Activated CD4-positive, alpha-beta memory T cell treated with anti-CD3 and anti-CD28 coated beads, Interleukin-2, amount 10 ng/mL, durations not matched to agents 7 days and 5 days (primary cell): ENCODE measurements around the gene IKBKE. TPM values are rescaled to one million over a fixed set of nuclear protein-coding genes. Genes with fewer than 3 reads are reported as not detected.

Experiments
- CTCF ChIA-PET: fragments of 350-600 bp; sonication (Branson Sonifier 250); formaldehyde crosslinking; loops from one replicate; lab custom pipeline; 2021; ENCODE audit warnings: antibody characterized with exemption, inconsistent platforms; lab: Charles Lee
- POLR2A ChIA-PET: fragments of 350-600 bp; sonication (Branson Sonifier 250); formaldehyde crosslinking; loops from one replicate; lab custom pipeline; 2021; ENCODE audit warnings: antibody characterized with exemption; lab: Charles Lee
- DNase-seq: peaks from one replicate; pipeline ENCODE4 v3.0.0-alpha.2; 2020
- H3K27ac Mint-ChIP-seq: one replicate; pipeline ENCODE4 v1.8.0; 2021; ENCODE audit warnings: mild to moderate bottlenecking, mixed read lengths
- H3K27me3 Mint-ChIP-seq: one replicate; pipeline ENCODE4 v1.8.0; 2021; ENCODE audit warnings: mixed read lengths
- H3K36me3 Mint-ChIP-seq: one replicate; pipeline ENCODE4 v1.8.0; 2021; ENCODE audit warnings: low read depth, mixed read lengths
- H3K4me1 Mint-ChIP-seq: one replicate; pipeline ENCODE4 v1.8.0; 2021; ENCODE audit warnings: mixed read lengths
- H3K4me3 Mint-ChIP-seq: one replicate; pipeline ENCODE4 v1.8.0; 2021; ENCODE audit warnings: mild to moderate bottlenecking, mixed read lengths
- H3K9me3 Mint-ChIP-seq: one replicate; pipeline ENCODE4 v1.8.0; 2021; ENCODE audit warnings: mixed read lengths
- total RNA-seq, 2 experiments: library from RNA; stranded (reverse); gene quantifications; one replicate each; pipeline ENCODE4 v1.2.3, GENCODE V29; 2021

IKBKE gene
- total RNA-seq, 2 experiments from 2014 or later, result 61.8 to 63.6 TPM

GRCh38 chr1:206521127-206521526 lies 50.9 kb downstream of the IKBKE start:
- H3K27me3 Mint-ChIP-seq, result no peaks in the 10 kb centered on the region
- no peak overlapping the region for H3K4me3 Mint-ChIP-seq
- no peaks in the 10 kb centered on the region for H3K36me3 Mint-ChIP-seq
- peaks cover 7% of the 10 kb centered on the region for H3K4me1 Mint-ChIP-seq
- ChIA-PET POLR2A (interaction anchor here (3.0 kb wide), 1 partner anchor 14 kb away, joined by 12 read pairs; the partner anchor contains the start of gene RASSF5), CTCF (interaction anchor here (1.2 to 2.0 kb wide), 4 partner anchors 10 to 143 kb away, joined by 3 to 9 read pairs (median 6); no protein-coding TSS in a partner anchor)
- no peaks in the 10 kb centered on the region for H3K9me3 Mint-ChIP-seq
- no peak for DNase-seq
- H3K27ac Mint-ChIP-seq, result no peak overlapping the region

GRCh38 chr1:206521694-206522402 lies 51.6 kb downstream of the IKBKE start:
- CTCF ChIA-PET, result interaction anchor here (1.1 to 2.0 kb wide), 5 partner anchors 10 to 142 kb away, joined by 3 to 9 read pairs (median 4); no protein-coding TSS in a partner anchor
- DNase-seq, result no peak
- H3K27me3 Mint-ChIP-seq, result no peaks in the 10 kb centered on the region
- H3K4me1 Mint-ChIP-seq, result peaks cover 5% of the 10 kb centered on the region
- H3K4me3 Mint-ChIP-seq, result no peak overlapping the region
- H3K9me3 Mint-ChIP-seq, result no peaks in the 10 kb centered on the region
- POLR2A ChIA-PET, result interaction anchor here (3.0 kb wide), 1 partner anchor 15 kb away, joined by 12 read pairs; the partner anchor contains the start of gene RASSF5
- no peak overlapping the region for H3K27ac Mint-ChIP-seq
- no peaks in the 10 kb centered on the region for H3K36me3 Mint-ChIP-seq

- ChIA-PET POLR2A (interaction anchor here (1.4 kb wide), 1 partner anchor 12 kb away, joined by 3 read pairs; no protein-coding TSS in a partner anchor), CTCF (interaction anchor here (0.9 to 1.2 kb wide), 3 partner anchors 29 to 140 kb away, joined by 3 read pairs; partner anchors contain the start of gene EIF2D)
- peak; percentile 27 for DNase-seq
- H3K27me3 Mint-ChIP-seq, result no peaks in the 10 kb centered on the region
- no peaks in the 10 kb centered on the region for H3K9me3 Mint-ChIP-seq
- H3K27ac Mint-ChIP-seq, result no peak overlapping the region
- no peak overlapping the region for H3K4me3 Mint-ChIP-seq
- H3K36me3 Mint-ChIP-seq, result no peaks in the 10 kb centered on the region
- H3K4me1 Mint-ChIP-seq, result peaks cover 5% of the 10 kb centered on the region
Measured at GRCh38 chr1:206524739-206525364, 54.6 kb downstream of the IKBKE start.

GRCh38 chr1:206526064-206526911 lies 56.0 kb downstream of the IKBKE start:
- Mint-ChIP-seq H3K27ac (no peak overlapping the region), H3K27me3 (no peaks in the 10 kb centered on the region), H3K36me3 (no peaks in the 10 kb centered on the region), H3K4me1 (peaks cover 5% of the 10 kb centered on the region), H3K4me3 (no peak overlapping the region), H3K9me3 (no peaks in the 10 kb centered on the region)
- ChIA-PET POLR2A (interaction anchor here (1.4 kb wide), 1 partner anchor 11 kb away, joined by 3 read pairs; no protein-coding TSS in a partner anchor), CTCF (interaction anchor here (0.9 to 1.2 kb wide), 2 partner anchors 28 to 139 kb away, joined by 3 read pairs; no protein-coding TSS in a partner anchor)
- no peak for DNase-seq

- H3K9me3 Mint-ChIP-seq, result no peaks in the 10 kb centered on the region
- no peak overlapping the region for H3K27ac Mint-ChIP-seq
- no peak overlapping the region for H3K4me3 Mint-ChIP-seq
- DNase-seq, result no peak
- ChIA-PET CTCF (interaction anchor here (1.4 kb wide), 1 partner anchor 16 kb away, joined by 3 read pairs; no protein-coding TSS in a partner anchor), POLR2A (interaction anchor here (1.8 kb wide), 1 partner anchor 23 kb away, joined by 4 read pairs; the partner anchor contains the start of gene RASSF5)
- H3K4me1 Mint-ChIP-seq, result peaks cover 5% of the 10 kb centered on the region
- H3K27me3 Mint-ChIP-seq, result no peaks in the 10 kb centered on the region
- no peaks in the 10 kb centered on the region for H3K36me3 Mint-ChIP-seq
Measured at GRCh38 chr1:206529425-206529824, 59.1 kb downstream of the IKBKE start.

- no peaks in the 10 kb centered on the region for H3K36me3 Mint-ChIP-seq
- H3K9me3 Mint-ChIP-seq, result no peaks in the 10 kb centered on the region
- peaks cover 2% of the 10 kb centered on the region for H3K27me3 Mint-ChIP-seq
- POLR2A ChIA-PET, result no interaction called here
- H3K4me1 Mint-ChIP-seq, result no peaks in the 10 kb centered on the region
- no peak overlapping the region for H3K27ac Mint-ChIP-seq
- no peak overlapping the region for H3K4me3 Mint-ChIP-seq
- CTCF ChIA-PET, result interaction anchor here (1.4 kb wide), 1 partner anchor 132 kb away, joined by 3 read pairs; no protein-coding TSS in a partner anchor
- DNase-seq, result no peak
Measured at GRCh38 chr1:206532368-206532767, 62.1 kb downstream of the IKBKE start.

GRCh38 chr1:206534552-206534951 lies 64.3 kb downstream of the IKBKE start:
- ChIA-PET POLR2A (interaction anchor here (1.8 kb wide), 1 partner anchor 57 kb away, joined by 4 read pairs; no protein-coding TSS in a partner anchor), CTCF (interaction anchor here (1.7 kb wide), 1 partner anchor 10 kb away, joined by 11 read pairs; no protein-coding TSS in a partner anchor)
- no peak overlapping the region for H3K4me3 Mint-ChIP-seq
- H3K4me1 Mint-ChIP-seq, result no peaks in the 10 kb centered on the region
- peaks cover 2% of the 10 kb centered on the region for H3K27me3 Mint-ChIP-seq
- DNase-seq, result no peak
- H3K9me3 Mint-ChIP-seq, result no peaks in the 10 kb centered on the region
- H3K27ac Mint-ChIP-seq, result no peak overlapping the region
- no peaks in the 10 kb centered on the region for H3K36me3 Mint-ChIP-seq

- H3K4me1 Mint-ChIP-seq, result no peaks in the 10 kb centered on the region
- no peak for DNase-seq
- H3K4me3 Mint-ChIP-seq, result no peak overlapping the region
- peaks cover 2% of the 10 kb centered on the region for H3K27me3 Mint-ChIP-seq
- ChIA-PET POLR2A (interaction anchor here (1.0 to 1.8 kb wide), 2 partner anchors 29 to 56 kb away, joined by 3 to 4 read pairs; no protein-coding TSS in a partner anchor), CTCF (interaction anchor here (1.6 to 2.1 kb wide), 2 partner anchors 9 to 48 kb away, joined by 5 to 13 read pairs; no protein-coding TSS in a partner anchor)
- H3K36me3 Mint-ChIP-seq, result no peaks in the 10 kb centered on the region
- H3K27ac Mint-ChIP-seq, result no peak overlapping the region
- no peaks in the 10 kb centered on the region for H3K9me3 Mint-ChIP-seq
Measured at GRCh38 chr1:206535853-206536188, 65.5 kb downstream of the IKBKE start.

GRCh38 chr1:206537141-206537540 lies 66.9 kb downstream of the IKBKE start:
- H3K4me3 Mint-ChIP-seq, result no peak overlapping the region
- H3K4me1 Mint-ChIP-seq, result no peaks in the 10 kb centered on the region
- H3K36me3 Mint-ChIP-seq, result no peaks in the 10 kb centered on the region
- CTCF ChIA-PET, result interaction anchor here (0.7 to 2.1 kb wide), 4 partner anchors 8 to 41 kb away, joined by 3 to 13 read pairs (median 4); no protein-coding TSS in a partner anchor
- H3K9me3 Mint-ChIP-seq, result no peaks in the 10 kb centered on the region
- no peak for DNase-seq
- POLR2A ChIA-PET, result interaction anchor here (1.0 kb wide), 2 partner anchors 11 to 43 kb away, joined by 3 to 4 read pairs; no protein-coding TSS in a partner anchor
- peaks cover 2% of the 10 kb centered on the region for H3K27me3 Mint-ChIP-seq
- no peak overlapping the region for H3K27ac Mint-ChIP-seq

- ChIA-PET POLR2A (no interaction called here), CTCF (no interaction called here)
- H3K36me3 Mint-ChIP-seq, result no peaks in the 10 kb centered on the region
- no peaks in the 10 kb centered on the region for H3K9me3 Mint-ChIP-seq
- no peak for DNase-seq
- H3K27ac Mint-ChIP-seq, result no peak overlapping the region
- no peak overlapping the region for H3K4me3 Mint-ChIP-seq
- peaks cover 2% of the 10 kb centered on the region for H3K27me3 Mint-ChIP-seq
- H3K4me1 Mint-ChIP-seq, result no peaks in the 10 kb centered on the region
Measured at GRCh38 chr1:206538086-206538770, 68.0 kb downstream of the IKBKE start.

- Mint-ChIP-seq H3K9me3 (no peaks in the 10 kb centered on the region), H3K27ac (no peak overlapping the region), H3K36me3 (no peaks in the 10 kb centered on the region), H3K4me1 (no peaks in the 10 kb centered on the region), H3K27me3 (peaks cover 2% of the 10 kb centered on the region), H3K4me3 (no peak overlapping the region)
- no peak for DNase-seq
- ChIA-PET POLR2A (interaction anchor here (1.3 kb wide), 1 partner anchor 73 kb away, joined by 3 read pairs; the partner anchor contains the start of gene EIF2D), CTCF (interaction anchor here (1.2 to 5.5 kb wide), 2 partner anchors 60 to 125 kb away, joined by 3 to 24 read pairs; no protein-coding TSS in a partner anchor)
Measured at GRCh38 chr1:206538901-206539640, 68.8 kb downstream of the IKBKE start.
